Vagina (tissue), 2 donors: ENCODE results near the gene PTGFRN.

ENCODE experiments used
- CTCF ChIP-seq, 3 experiments: fragments of 450-650 bp in 2 of 3; fragments of 200-600 bp in 1 of 3; sonication (generic) in 1 of 3; IDR thresholded peaks; one replicate each; pipeline ENCODE4 v1.5.1; 2017 to 2019; ENCODE audit warnings: antibody characterized with exemption in 3 of 3, mild to moderate bottlenecking in 2 of 3, moderate library complexity in 2 of 3
- POLR2AphosphoS5 ChIP-seq, 2 donors: sonication (generic); formaldehyde crosslinking; IDR thresholded peaks; one replicate each; pipeline ENCODE4 v1.9.0; 2017; ENCODE audit warnings: antibody characterized with exemption in 2 of 2, mild to moderate bottlenecking in 2 of 2, low read depth in 1 of 2; ENCODE audit not compliant: insufficient read depth in 1 of 2

- TF ChIP-seq CTCF (IDR thresholded peaks at IDR 0.05) = no peak
- TF ChIP-seq POLR2AphosphoS5 (IDR thresholded peaks at IDR 0.05; ENCODE audit: insufficient read depth in 1 of 2, low read depth in 1 of 2) = no peak
These were observed 6.3 kb downstream of the PTGFRN start for GRCh38 chr1:116916002-116916401.
